K562 (cell line): Measurements from ENCODE around the gene LAMA5. TPM values are rescaled to one million over a fixed set of nuclear protein-coding genes. Genes with fewer than 3 reads are reported as not detected.

ENCODE experiments used
- DMBX1 ChIP-seq: fragments of 250-450 bp; sonication (Bioruptor Pico); IDR thresholded peaks from 2 replicates; pipeline ENCODE4 v1.8.0; 2022; ENCODE audit warnings: inconsistent platforms, mild to moderate bottlenecking, moderate library complexity, borderline replicate concordance
- EZH2 ChIP-seq: IDR thresholded peaks from 2 replicates; pipeline ENCODE4 v1.6.1; 2012; ENCODE audit warnings: low read depth, mild to moderate bottlenecking, inconsistent platforms, low read length, borderline replicate concordance
- GATAD2A ChIP-seq: fragments of 450-650 bp; IDR thresholded peaks from 2 replicates; pipeline ENCODE4 v1.6.1; 2017
- HLTF ChIP-seq: fragments of 450-650 bp; IDR thresholded peaks from 2 replicates; pipeline ENCODE4 v1.6.1; 2016
- KDM4B ChIP-seq, 2 experiments: fragments of 450-650 bp in 1 of 2; sonication (generic) in 1 of 2; IDR thresholded peaks; 2 replicates each; pipeline ENCODE4 v1.6.1; 2016 to 2017; ENCODE audit warnings: borderline replicate concordance in 2 of 2, antibody characterized with exemption in 1 of 2, low read depth in 1 of 2, mild to moderate bottlenecking in 1 of 2
- MGA ChIP-seq: fragments of 450-650 bp; IDR thresholded peaks from 2 replicates; pipeline ENCODE4 v1.6.1; 2016; ENCODE audit warnings: mild to moderate bottlenecking, moderate library complexity
- POLR2AphosphoS5 ChIP-seq: IDR thresholded peaks from 2 replicates; pipeline ENCODE4 v1.6.1; 2011; ENCODE audit warnings: mild to moderate bottlenecking, low read depth, low read length, moderate library complexity; ENCODE audit not compliant: control insufficient read depth, insufficient read depth
- TRIM28 ChIP-seq: fragments of 450-650 bp; IDR thresholded peaks from 2 replicates; pipeline ENCODE4 v1.6.1; 2017
- ZFX ChIP-seq: sonication (generic); formaldehyde crosslinking; IDR thresholded peaks from 2 replicates; pipeline ENCODE4 v1.8.0; 2022; ENCODE audit warnings: mild to moderate bottlenecking, missing genetic modification reagents, moderate library complexity
- ZNF184 ChIP-seq: sonication (generic); formaldehyde crosslinking; IDR thresholded peaks from 2 replicates; pipeline ENCODE4 v1.5.0; 2020; ENCODE audit warnings: missing genetic modification reagents
- polyA plus RNA-seq, 8 experiments: library from polyadenylated mRNA; depleted of rRNA in 4 of 8; stranded (reverse) in 5 of 8; unstranded in 3 of 8; fragments of >200 nt; fragmentation: Nextera tagmentation in 2 of 8; fragmentation: Illumina TruSeq in 1 of 8; extraction: Ambion mirVana in 2 of 8; extraction: Trizol in 1 of 8; gene quantifications; 2 replicates each; pipeline versions ENCODE4 v1.2.1 to v1.2.3, GENCODE V29; 2011 to 2014; ENCODE audit warnings: inconsistent platforms in 1 of 8, missing spikeins in 1 of 8
- total RNA-seq, 7 experiments: library from RNA; depleted of rRNA in 6 of 7; stranded (reverse); fragments of >200 nt in 6 of 7; fragmentation: Illumina TruSeq in 2 of 7; extraction: Trizol in 2 of 7; gene quantifications; 2 replicates each; pipeline versions ENCODE4 v1.2.1 to v1.2.3, GENCODE V29; 2011 to 2021; ENCODE audit warnings: low replicate concordance in 1 of 7
- TF ChIP-seq, protein P1 (sequence below), 2 experiments: IDR thresholded peaks; 2 replicates each; pipeline ENCODE4 v1.6.1; 2011; ENCODE audit warnings: borderline replicate concordance in 1 of 2, control low read depth in 1 of 2, low read depth in 1 of 2, low read length in 1 of 2, mild to moderate bottlenecking in 1 of 2, mixed read lengths in 1 of 2, moderate library complexity in 1 of 2; ENCODE audit not compliant: insufficient read depth in 1 of 2, insufficient read length in 1 of 2, poor library complexity in 1 of 2, severe bottlenecking in 1 of 2; ENCODE audit errors: extremely low read depth in 1 of 2
- TF ChIP-seq, protein P2 (sequence below): sonication (generic); formaldehyde crosslinking; IDR thresholded peaks from 2 replicates; pipeline ENCODE4 v1.8.1; 2023; ENCODE audit warnings: mild to moderate bottlenecking, missing genetic modification reagents

Gene LAMA5
- total and polyA plus RNA-seq, 9 of the 15 experiments (the other 6 are each of a cell fraction or from before 2014, with no cell fraction given), result 0.31 to 101 (median 7.8) TPM

- TF ChIP-seq ZNF184 (CRISPR knock-in tag) (no peak), ZFX (CRISPR knock-in tag) (peak; percentile 63), MGA (peak; percentile 94), TRIM28 (0 out of 2 replicates have a peak, but pooled peaks have one; percentile 36), HLTF (peak; percentile 55; the same call in 1 of the 2 replicates), POLR2AphosphoS5 (no peak), KDM4B (IDR thresholded peaks at IDR 0.05; ENCODE audit: borderline replicate concordance in 2 of 2, low read depth in 1 of 2) (peak in 1 of 2 experiments; percentile 37; a peak in 1 of 4 replicates), EZH2 (no peak), GATAD2A (no peak), DMBX1 (CRISPR knock-in tag) (0 out of 2 replicates have a peak, but pooled peaks have one; percentile 17)
- TF ChIP-seq, protein P1, sequence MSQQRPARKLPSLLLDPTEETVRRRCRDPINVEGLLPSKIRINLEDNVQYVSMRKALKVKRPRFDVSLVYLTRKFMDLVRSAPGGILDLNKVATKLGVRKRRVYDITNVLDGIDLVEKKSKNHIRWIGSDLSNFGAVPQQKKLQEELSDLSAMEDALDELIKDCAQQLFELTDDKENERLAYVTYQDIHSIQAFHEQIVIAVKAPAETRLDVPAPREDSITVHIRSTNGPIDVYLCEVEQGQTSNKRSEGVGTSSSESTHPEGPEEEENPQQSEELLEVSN (IDR thresholded peaks at IDR 0.05; ENCODE audit: borderline replicate concordance in 1 of 2, extremely low read depth in 1 of 2, insufficient read depth in 1 of 2, insufficient read length in 1 of 2, low read depth in 1 of 2, low read length in 1 of 2, poor library complexity in 1 of 2, severe bottlenecking in 1 of 2), result peak; percentile 65 to 88
- TF ChIP-seq, protein P2, sequence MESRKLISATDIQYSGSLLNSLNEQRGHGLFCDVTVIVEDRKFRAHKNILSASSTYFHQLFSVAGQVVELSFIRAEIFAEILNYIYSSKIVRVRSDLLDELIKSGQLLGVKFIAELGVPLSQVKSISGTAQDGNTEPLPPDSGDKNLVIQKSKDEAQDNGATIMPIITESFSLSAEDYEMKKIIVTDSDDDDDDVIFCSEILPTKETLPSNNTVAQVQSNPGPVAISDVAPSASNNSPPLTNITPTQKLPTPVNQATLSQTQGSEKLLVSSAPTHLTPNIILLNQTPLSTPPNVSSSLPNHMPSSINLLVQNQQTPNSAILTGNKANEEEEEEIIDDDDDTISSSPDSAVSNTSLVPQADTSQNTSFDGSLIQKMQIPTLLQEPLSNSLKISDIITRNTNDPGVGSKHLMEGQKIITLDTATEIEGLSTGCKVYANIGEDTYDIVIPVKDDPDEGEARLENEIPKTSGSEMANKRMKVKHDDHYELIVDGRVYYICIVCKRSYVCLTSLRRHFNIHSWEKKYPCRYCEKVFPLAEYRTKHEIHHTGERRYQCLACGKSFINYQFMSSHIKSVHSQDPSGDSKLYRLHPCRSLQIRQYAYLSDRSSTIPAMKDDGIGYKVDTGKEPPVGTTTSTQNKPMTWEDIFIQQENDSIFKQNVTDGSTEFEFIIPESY (CRISPR knock-in tag), result no peak; the same call in 1 of the 2 replicates
Measured at GRCh38 chr20:62407221-62407992, 40.3 kb upstream of the LAMA5 start, which contains the start of gene CABLES2 (continued).
